HG03196 (cell line): ENCODE data around the gene CISD1.
"Not testable (repeated sequence)": the region's sequence is repeated elsewhere in the genome, so short reads cannot be mapped to it uniquely, and the experiment has no call there.

Experiments
- ATAC-seq: cut with Tn5 transposase; IDR thresholded peaks from one replicate; pipeline ENCODE4 v1.9.1; 2021; ENCODE audit not compliant: unreplicated experiment

The CISD1 gene

DNA sequence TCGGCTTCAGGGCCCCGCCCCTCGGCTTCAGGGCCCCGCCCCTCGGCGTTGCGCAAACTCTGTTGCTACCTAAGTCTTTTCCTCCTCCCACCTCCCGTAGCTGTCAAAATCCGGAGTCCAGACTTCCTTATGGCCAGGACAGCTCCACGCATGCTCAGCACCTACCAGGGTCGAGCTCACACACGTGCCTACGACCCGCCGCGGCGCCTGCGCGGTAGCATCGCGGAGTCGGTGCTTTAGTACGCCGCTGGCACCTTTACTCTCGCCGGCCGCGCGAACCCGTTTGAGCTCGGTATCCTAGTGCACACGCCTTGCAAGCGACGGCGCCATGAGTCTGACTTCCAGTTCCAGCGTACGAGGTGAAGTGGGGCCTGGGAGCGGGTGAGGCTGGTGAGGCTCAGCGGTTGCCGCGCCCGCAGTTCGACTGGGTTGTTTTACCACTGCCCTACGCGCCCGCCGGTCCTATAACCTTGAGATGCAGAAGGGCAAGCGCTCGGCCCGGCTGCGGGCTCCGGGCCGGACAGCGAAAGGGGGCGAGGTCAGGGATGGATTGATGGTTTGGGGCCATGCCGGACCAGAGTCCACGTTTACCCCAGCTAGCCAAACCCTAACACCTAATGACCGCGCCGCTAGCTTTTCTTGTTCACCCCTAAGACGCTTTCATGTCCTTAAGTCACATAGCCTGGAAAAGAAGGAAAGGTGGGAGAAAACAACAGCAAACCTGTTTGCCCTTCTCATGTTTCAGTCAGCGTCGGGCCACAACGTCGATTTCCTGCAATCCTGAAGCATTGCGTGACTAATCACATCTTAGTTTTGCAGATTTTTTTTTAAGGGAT is at the start of gene CISD1:
Gene CISD1, plus strand, starts transcription at position 217 of the 836 bp plus-strand sequence. Its CDS starts 112 bp downstream, at position 329.
- ATAC-seq: peak; percentile 68

DNA sequence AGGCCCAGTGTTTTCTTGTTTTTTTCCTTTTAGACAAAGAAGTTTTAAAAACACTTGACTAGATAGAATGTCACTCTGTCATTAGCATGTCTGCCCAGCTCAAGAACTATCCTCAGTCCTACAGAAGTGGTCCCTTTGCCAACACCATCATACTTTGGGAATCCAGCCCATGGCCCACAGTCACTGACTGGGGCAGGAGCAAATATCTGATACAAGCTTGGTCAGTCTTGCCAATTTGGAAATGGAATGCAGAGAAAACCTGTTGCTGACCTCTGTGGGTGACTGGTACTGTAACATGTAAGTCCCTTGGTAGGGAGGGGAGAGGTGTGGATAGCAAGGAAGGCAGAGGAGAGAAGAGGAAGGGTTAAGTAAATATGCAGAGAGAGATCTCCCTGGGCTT is 49.1 kb upstream of the CISD1 start:
- no peak for ATAC-seq

DNA sequence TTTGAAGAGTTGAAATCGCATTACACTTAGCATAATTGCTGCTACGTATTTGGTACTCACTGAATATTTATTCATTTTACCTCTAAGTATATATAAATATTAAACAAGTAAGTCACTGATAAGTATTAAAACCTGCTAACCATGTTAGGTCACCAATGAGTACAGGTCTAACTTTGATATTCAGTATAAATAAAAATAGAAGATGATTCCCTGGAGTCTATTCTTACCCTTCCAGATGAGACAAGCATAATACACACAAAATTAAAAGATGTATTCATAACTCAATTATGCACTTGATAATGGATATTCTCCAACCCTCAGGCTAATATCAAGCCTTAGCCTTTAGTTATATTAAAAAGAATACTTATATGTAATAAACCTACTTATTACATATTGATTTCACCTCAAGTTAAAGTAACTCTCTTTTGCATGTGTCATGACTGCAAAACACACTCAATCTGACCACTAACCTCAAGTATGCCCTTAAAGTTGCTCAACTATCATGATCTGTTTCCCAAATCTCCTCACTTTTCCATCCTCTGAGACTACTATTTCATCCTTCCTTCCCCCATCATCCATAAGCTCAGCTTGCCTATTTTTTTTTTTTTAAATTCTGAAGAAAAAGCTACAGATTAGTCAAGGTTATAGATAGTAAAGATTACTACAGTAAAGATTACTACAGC is 48.1 kb upstream of the CISD1 start:
- no peak for ATAC-seq

DNA sequence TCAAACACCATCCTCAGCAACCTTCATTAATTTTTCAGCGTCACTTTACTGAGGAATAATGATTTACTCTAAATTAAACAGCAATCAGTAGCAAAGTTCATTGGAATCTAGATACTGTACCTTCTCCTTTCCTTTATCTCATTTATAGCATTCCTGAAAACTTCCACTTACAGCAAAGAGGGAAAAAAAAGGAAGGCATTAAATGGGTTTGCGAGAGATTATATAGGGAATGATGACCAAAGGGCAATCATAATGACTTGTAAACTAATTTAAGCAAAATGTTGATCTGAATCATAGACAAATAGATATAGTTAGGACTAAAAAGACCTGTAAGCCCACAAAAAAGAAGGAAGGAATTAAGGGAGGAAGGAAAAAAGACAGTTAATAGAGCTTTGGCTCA is 43.3 kb upstream of the CISD1 start:
- ATAC-seq: no peak

DNA sequence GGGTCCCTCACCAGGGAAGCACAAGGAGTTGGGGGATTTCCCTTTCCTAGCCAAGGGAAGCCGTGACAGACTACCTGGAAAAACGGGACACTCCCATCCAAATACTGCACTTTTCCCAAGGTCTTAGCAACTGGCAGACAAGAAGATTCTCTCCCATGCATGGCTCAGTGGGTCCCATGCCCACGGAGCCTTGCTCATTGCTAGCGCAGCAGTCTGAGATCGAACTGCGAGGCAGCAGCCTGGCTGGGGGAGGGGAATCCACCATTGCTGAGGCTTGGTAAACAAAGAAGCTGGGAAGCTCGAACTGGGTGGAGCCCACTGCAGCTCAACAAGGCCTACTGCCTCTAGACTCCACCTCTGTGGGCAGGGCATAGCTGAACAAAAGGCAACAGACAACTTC is 39.1 kb upstream of the CISD1 start:
- not testable (repeated sequence) for ATAC-seq

DNA sequence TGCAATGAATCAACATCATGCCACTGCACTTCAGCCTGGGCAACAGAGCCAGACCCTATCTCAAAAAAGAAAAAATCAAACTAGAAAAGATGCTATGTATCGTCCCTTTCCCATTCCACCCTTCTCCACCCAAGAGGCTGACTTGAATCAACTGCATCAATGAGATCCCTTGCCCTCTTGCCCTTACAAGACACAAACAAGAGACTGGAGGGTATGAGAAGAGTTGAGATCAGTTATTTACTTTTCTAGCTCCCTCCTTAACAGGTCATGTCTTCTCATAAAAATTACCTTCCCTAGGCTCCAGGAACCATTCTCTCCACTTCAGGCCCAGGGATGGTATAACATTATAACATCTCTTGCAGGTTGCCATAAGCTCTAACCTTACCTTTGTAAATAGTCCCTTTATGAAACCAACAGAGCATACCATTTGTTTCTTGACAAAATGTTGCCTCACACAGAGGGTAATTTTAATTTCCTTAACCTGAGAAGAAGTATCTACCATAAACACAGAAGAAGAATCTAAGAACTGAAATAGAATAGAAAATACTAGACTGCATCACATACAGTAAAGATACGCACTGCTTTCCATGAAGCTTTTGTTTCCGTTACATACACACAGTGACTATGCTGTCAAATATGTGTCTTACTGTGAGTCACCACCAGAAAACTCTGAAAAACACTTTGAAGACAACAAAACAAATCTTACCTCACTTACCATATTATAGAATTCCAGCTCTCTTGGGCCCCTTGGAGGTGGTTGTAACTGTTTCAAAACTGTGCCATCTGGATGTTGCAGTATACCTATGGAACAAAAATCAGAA is 31.7 kb upstream of the CISD1 start:
- no peak for ATAC-seq

DNA sequence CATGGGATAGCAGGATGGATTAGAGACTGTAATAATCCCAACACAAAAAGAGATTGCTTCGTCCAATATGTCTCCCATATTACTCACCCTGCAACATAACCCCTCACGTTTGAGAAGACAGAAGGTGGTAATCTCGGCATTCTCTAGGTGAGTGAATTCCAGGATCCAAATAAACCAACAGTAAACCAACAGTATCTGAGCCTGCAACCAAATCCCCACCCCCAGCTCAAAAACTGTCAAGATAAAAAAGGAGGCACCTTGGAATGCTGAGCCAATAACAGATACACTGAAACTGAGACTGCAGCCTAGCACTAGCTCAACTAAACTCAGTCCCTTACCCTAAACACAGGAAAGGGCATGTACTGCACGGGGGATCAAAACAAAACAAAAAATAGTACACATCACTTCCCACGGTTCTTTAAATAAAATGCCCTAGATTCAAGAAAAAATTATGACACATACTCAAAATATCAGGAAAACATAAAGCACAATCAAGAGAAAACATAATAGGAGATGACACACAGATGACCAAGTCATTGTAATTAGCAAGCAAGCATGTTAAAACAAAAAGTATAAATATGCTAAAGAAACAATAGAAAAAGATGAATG is 29.3 kb upstream of the CISD1 start:
- ATAC-seq: no peak

DNA sequence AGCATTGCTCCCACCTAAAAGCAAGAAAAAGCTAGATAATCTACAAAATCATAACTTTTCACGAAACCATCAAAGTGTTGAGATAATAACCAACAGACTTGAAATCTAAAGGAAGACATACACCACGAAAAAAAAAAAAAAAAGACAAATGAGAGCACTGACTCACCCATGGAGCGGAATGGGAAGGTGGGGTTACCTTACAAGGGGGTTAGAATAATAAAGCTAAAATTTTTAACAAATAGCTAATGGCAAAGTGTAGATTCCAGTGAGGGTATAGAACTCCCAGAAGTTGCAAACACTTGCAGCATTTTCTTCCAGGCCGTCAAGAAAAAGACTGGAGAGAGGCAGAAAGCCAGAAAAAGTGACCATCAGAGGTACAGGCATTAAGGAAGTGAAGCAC is 28.4 kb upstream of the CISD1 start:
- ATAC-seq: no peak

DNA sequence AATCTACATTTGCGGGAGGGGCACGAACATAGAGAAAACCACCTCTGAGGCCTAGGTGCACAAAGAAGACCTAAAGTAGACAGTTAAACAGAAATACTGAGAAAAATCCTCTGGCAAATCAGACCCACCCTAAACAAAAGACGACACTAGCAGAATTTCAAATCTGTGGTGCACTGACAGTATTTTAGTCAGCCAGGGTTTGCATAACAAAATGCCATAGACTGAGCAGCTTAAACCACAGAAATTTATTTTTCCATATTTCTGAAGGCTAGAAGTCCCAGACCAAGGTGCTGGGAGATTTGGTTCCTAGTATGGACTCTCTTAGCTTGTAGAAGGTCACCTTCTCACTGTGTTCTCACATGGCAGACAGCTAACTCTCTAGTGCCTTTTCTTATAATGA is 27.6 kb upstream of the CISD1 start:
- ATAC-seq: no peak

DNA sequence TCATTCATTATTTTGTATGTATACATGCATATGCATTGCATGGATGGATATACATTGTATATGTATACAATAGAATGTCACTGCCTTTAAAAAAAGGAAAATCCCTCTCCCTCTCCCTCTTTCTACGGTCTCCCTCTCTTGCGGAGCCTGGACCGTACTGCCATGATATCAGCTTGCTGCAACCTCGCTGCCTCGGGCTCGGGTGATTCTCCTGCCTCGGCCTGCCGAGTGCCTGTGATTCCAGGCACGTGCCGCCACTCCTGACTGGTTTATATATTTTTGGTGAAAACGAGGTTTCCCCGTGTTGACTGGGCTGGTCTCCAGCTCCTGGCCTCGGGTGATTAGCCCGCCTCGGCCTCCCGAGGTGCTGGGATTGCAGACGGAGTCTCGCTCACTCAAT is 25.7 kb upstream of the CISD1 start:
- no peak for ATAC-seq

DNA sequence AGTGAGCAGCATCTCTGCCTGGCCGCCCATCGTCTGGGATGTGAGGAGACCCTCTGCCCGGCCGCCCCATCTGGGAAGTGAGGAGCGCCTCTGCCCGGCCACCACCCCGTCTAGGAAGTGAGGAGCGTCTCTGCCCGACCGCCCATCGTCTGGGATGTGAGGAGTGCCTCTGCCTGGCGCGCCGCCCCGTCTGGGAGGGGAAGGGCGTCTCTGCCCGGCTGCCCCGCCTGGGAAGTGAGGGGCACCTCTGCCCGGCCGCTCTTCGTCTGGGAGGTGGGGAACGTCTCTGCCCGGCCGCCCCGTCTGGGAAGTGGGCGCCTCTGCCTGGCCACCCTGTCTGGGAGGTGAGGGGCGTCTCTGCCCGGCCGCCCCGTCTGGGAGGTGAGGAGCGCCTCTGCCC is 25.2 kb upstream of the CISD1 start:
- ATAC-seq: not testable (repeated sequence)

DNA sequence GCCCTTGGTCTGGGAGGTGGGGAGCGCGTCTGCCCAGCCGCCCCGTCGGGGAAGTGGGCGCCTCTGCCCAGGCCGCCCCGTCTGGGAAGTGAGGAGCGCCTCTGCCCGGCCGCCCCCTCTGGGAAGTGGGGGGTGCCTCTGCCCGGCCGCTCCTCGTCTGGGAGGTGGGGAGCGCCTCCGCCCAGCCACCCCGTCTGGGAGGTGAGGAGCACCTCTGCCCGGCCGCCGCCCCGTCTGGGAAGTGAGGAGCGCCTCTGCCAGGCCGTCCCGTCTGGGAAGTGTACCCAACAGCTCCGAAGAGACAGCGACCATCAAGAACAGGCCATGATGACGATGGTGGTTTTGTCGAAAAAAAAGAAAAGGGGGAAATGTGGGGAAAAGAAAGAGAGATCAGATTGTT is 24.7 kb upstream of the CISD1 start:
- not testable (repeated sequence) for ATAC-seq

DNA sequence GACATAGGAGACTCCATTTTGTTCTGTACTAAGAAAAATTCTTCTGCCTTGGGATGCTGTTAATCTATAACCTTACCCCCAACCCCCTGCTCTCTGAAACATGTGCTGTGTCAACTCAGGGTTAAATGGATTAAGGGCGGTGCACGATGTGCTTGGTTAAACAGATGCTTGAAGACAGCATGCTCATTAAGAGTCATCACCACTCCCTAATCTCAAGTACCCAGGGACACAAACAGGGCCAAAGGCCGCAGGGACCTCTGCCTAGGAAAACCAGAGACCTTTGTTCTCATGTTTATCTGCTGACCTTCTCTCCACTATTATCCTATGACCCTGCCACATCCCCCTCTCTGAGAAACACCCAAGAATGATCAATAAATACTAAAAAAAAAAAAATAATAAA is 24.3 kb upstream of the CISD1 start:
- ATAC-seq: not testable (repeated sequence)

DNA sequence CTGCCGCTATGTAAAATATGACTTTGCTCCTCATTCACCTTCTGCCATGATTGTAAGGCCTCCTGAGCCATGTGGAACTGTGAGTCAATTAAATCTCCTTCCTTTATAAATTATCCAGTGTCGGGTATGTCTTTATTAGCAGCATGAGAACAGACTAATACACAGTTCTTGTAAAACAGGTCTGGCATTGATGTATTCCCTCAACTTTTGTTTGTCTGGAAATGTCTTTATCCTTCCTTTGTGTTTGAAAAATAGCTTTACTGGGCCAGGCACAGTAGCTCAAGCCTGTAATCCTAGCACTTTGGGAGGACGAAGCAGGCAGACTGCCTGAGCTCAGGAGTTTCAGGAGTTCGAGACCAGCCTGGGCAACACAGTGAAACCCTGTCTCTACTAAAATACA is 15.8 kb upstream of the CISD1 start:
- ATAC-seq: no peak

DNA sequence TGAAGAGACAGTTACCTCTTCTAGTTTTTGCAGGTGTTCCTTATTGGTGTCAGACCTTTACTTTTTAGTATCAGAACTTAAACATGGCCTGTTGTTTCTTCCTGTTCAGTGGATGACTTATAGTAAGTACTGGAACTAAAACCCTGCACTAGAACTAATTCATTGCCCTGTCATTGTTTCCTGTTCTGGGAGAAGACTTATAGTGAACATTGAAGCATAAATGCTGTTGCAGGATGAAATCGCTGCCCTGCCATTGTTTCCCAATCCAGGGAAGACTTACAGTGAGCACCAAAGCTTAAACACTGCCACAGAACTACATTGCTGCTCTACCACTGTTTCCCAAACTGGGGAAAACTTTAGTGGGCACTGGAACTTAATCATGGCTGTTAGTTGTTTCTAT is 14.3 kb upstream of the CISD1 start:
- no peak for ATAC-seq

DNA sequence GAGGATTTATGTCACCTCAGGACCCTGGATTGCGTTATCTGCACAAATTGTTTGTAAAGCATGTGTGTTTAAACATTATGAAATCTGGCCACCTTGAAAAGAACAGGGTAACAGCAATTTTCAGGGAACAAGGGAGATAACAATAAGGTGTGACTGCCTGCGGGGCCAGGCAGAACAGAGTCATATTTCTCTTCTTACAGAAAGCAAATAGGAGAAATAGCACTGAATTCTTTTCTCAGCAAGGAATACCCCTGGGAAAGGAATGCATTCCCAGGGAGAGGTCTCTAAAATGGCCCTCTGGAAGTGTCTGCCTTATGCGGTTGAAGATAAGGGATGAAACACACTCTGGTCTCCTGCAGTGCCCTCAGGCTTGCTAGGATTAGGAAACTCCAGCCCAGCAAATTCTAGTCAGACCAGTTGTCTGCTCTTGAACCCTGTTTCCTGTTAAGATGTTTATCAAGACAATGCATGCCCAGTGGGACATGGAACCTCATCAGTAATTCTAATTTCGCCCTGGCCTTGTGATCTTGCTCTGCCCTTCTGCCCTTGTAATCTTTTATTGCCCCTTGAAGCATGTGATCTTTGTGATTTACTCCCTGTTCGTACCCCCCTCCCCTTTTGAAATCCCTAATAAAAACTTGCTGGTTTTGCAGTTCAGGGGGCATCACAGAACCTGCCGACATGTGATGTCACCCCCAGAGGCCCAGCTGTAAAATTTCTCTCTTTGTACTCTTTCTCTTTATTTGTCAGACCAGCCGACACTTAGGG is 12.8 kb upstream of the CISD1 start:
- not testable (repeated sequence) for ATAC-seq

DNA sequence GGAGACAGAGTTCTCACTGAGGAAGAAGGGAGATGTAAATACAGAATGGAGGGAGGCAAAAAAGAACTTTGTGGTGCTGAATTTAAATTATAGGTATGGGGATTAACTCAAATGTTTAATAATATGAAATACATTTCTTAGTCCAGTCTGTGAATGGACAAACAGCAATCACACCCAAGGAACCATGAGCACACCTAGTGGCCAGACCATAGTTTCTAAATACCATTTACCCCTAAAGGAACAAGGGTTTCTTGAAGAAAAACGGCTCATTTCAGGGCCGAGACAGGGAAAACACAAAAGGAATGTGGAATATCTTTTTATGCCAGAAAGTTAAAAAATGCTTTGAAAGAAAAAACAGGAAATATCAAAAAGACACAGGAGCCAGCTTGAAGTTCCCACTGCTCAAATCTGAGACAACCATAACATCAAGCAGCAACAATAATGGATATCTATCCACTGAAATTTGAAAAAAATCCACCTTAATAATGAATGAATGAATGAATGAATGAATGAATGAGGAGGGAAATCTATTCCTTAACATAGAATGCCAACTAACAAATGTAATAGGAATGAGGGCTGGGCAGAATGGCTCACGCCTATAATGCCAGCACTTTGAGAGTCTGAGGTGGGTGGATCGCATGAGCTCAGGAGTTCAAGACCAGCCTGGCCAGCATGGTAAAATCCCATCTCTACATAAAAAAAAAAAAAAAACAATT is 9.8 kb upstream of the CISD1 start:
- no peak for ATAC-seq

DNA sequence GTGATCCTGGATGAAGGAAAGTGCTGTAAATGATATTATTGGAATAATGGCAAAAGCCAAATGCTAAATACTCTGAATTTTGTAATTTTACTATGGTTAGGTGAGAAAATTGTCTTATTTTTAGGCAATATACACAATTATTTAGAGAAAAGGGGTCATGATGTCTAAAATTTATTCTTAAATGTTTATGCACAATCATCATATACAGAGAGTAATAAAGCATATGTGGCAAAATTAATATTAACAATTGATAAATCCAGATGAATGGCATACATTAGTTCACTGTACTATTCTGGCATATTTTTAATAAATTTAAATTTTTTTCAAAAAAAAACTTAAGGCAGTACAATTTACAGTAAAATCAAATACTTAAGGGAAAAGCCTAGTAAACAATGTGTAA is 8.6 kb upstream of the CISD1 start:
- ATAC-seq: no peak

DNA sequence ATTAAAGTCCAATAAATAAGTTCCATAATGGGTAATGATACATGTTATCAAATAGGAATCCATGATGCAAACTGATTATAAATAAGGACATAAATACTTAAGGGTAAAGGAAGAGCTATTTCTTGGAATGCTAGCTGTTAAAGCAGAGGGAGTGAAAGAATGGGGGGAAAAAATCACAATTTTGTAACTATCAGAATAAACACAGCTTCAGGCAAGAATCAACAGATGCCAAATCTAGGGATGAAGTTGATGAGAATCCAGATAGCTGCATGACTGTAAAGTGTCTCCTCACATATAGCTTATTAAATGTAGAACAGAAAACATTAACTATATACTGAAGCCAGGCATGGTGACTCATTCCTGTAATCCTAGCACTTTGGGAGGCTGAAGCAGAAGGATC is 6.2 kb upstream of the CISD1 start:
- ATAC-seq: no peak

DNA sequence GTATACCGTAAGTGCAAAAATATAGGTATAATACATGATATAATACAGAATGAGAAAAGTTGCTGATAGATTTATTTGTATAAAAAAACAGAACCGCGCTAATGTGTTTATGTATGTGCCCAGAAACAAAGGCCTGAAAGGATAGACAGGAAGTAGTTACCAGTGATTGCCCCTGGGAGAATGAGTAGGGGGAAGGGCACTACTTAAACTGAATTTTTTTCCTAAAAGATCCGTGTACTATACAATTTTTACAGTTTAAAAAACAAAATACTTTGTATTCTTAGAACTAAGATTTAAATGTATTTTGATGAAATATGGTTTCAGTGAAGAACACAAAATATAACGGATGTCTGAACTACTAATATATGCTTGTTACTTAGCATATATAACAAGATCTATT is 4.2 kb upstream of the CISD1 start:
- no peak for ATAC-seq
